ENCODE data around the gene LTA.
A peak's percentile ranks its signal among the peaks of the same experiment; 100 is the strongest.
"Not testable (repeated sequence)": the region's sequence is repeated elsewhere in the genome, so short reads cannot be mapped to it uniquely, and the experiment has no call there.

The LTA gene

DNA sequence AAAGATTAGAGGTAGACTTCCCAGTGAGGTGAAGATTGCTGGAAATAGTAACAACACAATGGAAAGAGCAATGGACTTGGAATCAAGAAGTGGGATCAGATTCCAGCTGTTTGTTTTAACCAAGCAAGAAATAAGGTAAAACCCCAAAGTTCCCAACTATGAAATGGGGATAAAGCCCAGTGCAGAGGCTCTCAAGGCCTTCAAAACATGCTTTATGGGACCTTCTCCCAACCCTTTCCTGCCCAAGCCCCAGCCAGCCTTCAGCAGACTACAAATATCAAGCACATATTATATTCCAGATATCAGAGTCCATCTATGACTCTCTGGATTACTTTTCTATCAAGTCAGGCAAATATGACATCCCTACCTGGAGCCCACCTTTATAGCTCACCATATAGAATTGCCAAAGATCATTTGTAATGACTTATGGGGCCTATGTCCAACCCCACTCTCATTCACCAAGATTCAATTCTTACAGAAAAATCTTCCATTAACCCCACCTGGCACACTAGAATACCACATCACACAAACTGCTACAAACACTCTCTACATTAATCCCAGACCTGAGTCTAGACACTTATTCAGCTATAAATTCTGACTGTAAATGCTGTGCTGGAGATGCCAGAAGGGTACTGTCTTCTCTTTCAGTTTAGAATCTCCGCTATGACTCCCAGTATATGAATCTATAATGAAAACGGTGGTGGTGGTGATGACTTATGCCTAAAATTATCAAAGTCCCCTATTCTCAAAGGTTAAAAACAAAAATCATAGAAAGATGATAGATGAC, 36.4 kb upstream of the LTA start:
- no peak overlapping the region for H3K4me3 Mint-ChIP-seq
- H3K4me1 Mint-ChIP-seq (ENCODE audit: low read depth), result peaks cover 61% of the 10 kb centered on the region
- no peaks in the 10 kb centered on the region for H3K9me3 Mint-ChIP-seq
- peak overlapping the region; percentile 64 for H3K27ac Mint-ChIP-seq
- no peaks in the 10 kb centered on the region for H3K27me3 Mint-ChIP-seq
- H3K36me3 Mint-ChIP-seq (ENCODE audit: low read depth), result peaks cover 91% of the 10 kb centered on the region

- Mint-ChIP-seq H3K27me3 (no peaks in the 10 kb centered on the region), H3K9me3 (no peaks in the 10 kb centered on the region), H3K27ac (peak overlapping the region; percentile 97), H3K36me3 (ENCODE audit: low read depth) (peaks cover 69% of the 10 kb centered on the region), H3K4me3 (peak overlapping the region; percentile 86), H3K4me1 (ENCODE audit: low read depth) (peaks cover 70% of the 10 kb centered on the region)
Observed at GRCh38 chr6:31538805-31539400, 33.2 kb upstream of the LTA start.

- H3K36me3 Mint-ChIP-seq (ENCODE audit: low read depth), result peaks cover 52% of the 10 kb centered on the region
- peak overlapping the region; percentile 97 for H3K27ac Mint-ChIP-seq
- peaks cover 63% of the 10 kb centered on the region for H3K4me1 Mint-ChIP-seq (ENCODE audit: low read depth)
- H3K4me3 Mint-ChIP-seq, result peak overlapping the region; percentile 86
- no peaks in the 10 kb centered on the region for H3K27me3 Mint-ChIP-seq
- H3K9me3 Mint-ChIP-seq, result no peaks in the 10 kb centered on the region
Observed at GRCh38 chr6:31540640-31541039, 31.4 kb upstream of the LTA start.

DNA sequence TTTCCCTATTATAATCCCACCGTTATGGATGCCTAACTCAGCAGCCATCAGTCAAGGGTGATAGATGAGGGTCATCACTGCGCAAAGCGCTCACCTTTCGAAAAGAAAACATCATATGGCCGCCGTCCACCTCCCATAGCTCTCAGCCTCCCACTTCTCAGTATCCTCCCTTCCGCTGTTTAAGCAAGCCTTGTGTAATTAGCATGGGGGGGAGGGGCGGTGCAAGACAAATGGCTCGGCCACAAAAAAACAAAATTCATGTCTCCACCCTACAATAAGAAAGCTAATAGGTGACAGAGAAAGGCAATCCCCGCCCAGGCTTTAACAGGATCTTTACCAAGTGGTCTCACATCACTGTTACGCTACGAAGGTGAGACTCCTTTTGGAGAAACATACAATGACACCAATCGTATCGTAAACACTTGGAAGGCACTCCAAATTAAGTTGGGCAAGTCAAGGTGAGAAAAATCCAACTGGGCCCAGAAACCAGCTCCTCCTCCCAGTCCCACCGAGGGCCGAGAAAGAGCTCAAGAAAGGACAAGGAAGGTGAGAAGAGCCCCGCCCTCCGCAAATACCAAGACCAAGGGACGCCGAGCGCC, 30.9 kb upstream of the LTA start:
- Mint-ChIP-seq H3K27ac (peak overlapping the region; percentile 97), H3K4me3 (peak overlapping the region; percentile 86), H3K27me3 (no peaks in the 10 kb centered on the region), H3K36me3 (ENCODE audit: low read depth) (peaks cover 47% of the 10 kb centered on the region), H3K4me1 (ENCODE audit: low read depth) (peaks cover 63% of the 10 kb centered on the region), H3K9me3 (no peaks in the 10 kb centered on the region)

GRCh38 chr6:31541658-31542521, 30.2 kb upstream of the LTA start, which contains the start of gene DDX39B:
TSS of gene DDX39B (minus strand) at chr6:31542003. CDS start at chr6:31540532, 1,471 bp downstream.
- peak within 1 kb of the TSS; percentile 97 for H3K27ac Mint-ChIP-seq
- peak within 1 kb of the TSS; percentile 86 for H3K4me3 Mint-ChIP-seq
- no peaks in the 10 kb centered on the region for H3K9me3 Mint-ChIP-seq
- peaks cover 63% of the 10 kb centered on the region for H3K4me1 Mint-ChIP-seq (ENCODE audit: low read depth)
- peaks cover 40% of the 10 kb centered on the region for H3K36me3 Mint-ChIP-seq (ENCODE audit: low read depth)
- no peaks in the 10 kb centered on the region for H3K27me3 Mint-ChIP-seq

GRCh38 chr6:31543639-31544038, 28.4 kb upstream of the LTA start:
- Mint-ChIP-seq H3K4me1 (ENCODE audit: low read depth) (peaks cover 69% of the 10 kb centered on the region), H3K36me3 (ENCODE audit: low read depth) (peaks cover 32% of the 10 kb centered on the region), H3K27me3 (no peaks in the 10 kb centered on the region), H3K9me3 (no peaks in the 10 kb centered on the region), H3K27ac (no peak overlapping the region), H3K4me3 (no peak overlapping the region)

- Mint-ChIP-seq H3K27ac (no peak overlapping the region), H3K9me3 (no peaks in the 10 kb centered on the region), H3K27me3 (no peaks in the 10 kb centered on the region), H3K4me3 (no peak overlapping the region), H3K36me3 (ENCODE audit: low read depth) (peaks cover 29% of the 10 kb centered on the region), H3K4me1 (ENCODE audit: low read depth) (peaks cover 69% of the 10 kb centered on the region)
Observed at GRCh38 chr6:31544676-31545075, 27.4 kb upstream of the LTA start.

GRCh38 chr6:31545291-31545690, 26.8 kb upstream of the LTA start:
- Mint-ChIP-seq H3K36me3 (ENCODE audit: low read depth) (peaks cover 24% of the 10 kb centered on the region), H3K27me3 (no peaks in the 10 kb centered on the region), H3K27ac (no peak overlapping the region), H3K9me3 (no peaks in the 10 kb centered on the region), H3K4me1 (ENCODE audit: low read depth) (peaks cover 66% of the 10 kb centered on the region), H3K4me3 (no peak overlapping the region)

DNA sequence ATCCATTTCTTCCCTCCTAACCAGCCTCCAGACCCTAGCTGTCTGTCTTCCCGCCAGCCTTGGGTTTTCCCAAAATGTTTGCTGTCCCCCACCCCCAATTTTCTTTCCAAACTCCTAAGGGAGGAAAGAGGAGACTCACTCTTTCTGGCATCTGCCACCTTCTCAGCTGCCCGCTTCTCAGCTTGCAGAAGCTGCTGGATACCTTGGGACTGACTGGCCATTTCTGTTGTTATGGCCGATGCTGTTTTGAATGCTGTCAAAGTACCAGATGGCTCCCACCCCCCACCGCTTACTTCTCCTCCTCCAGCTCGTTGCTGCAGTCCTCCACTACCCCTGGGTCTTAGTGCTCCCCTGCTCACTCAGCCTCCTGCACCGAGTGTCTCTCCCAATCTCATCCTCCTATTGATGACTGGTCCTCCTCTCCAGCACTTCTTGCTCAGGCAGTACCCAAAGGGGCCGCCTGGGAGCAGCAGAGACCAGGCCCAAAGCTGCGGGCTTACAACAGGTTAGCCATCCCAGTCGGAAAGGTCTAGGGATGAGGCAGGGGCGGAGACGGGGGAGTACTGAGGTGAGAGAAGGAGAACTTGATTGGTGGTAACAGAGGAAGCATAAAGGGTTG, 25.6 kb upstream of the LTA start, which contains the start of gene ATP6V1G2:
TSS of gene ATP6V1G2 (minus strand) at position 270 of the 619 bp plus-strand sequence. CDS start at position 221, 49 bp downstream.
- H3K9me3 Mint-ChIP-seq, result no peaks in the 10 kb centered on the region

DNA sequence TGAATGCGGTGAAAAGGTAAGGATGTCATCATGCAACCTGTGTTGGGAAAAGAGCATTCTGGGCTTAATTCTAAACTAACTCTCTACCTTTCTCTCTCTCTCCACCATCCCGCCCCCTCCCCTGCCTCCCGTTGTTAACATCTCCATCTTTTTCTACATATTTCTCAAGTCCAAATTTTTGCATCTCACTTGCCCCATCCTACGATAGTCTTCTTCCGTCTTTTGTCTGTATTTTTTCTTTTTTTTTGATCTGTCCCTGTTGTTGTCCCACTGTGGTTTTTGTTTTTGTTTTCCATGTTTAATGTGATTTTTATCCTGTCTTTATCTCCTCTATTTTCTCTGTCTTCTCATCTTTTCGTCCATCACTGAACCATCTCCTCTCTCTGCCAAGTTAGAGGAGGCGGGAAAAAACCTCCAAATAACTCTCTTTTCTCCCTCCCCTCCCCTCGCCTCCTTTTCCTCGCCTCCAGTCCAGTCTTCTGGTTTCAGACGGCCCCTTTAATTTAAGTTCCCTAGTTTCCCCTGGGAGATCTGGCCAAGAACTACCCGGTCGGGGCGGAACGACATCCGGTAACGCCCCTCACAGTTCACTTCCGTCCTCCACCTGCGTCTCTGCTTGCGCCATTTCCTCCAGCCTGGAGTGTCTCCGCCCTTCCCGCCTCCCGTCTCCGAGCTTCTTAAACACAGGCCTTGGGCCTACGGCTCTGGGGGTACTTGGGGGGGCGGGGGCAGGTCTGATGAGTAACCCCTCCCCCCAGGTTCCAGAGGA, 24.9 kb upstream of the LTA start, which contains the start of gene NFKBIL1:
TSS of gene NFKBIL1 (plus strand) at position 651 of the 769 bp plus-strand sequence. CDS start at position 738, 87 bp downstream.
- H3K4me1 Mint-ChIP-seq (ENCODE audit: low read depth), result peaks cover 71% of the 10 kb centered on the region
- H3K36me3 Mint-ChIP-seq (ENCODE audit: low read depth), result peaks cover 13% of the 10 kb centered on the region
- no peaks in the 10 kb centered on the region for H3K9me3 Mint-ChIP-seq
- no peaks in the 10 kb centered on the region for H3K27me3 Mint-ChIP-seq
- peak within 1 kb of the TSS; percentile 85 for H3K4me3 Mint-ChIP-seq
- H3K27ac Mint-ChIP-seq, result peak within 1 kb of the TSS; percentile 90

More for the DNA sequence above, 25.6 kb upstream of the LTA start, which contains the start of gene ATP6V1G2:
- Mint-ChIP-seq H3K27me3 (no peaks in the 10 kb centered on the region), H3K36me3 (ENCODE audit: low read depth) (peaks cover 13% of the 10 kb centered on the region), H3K27ac (peak within 1 kb of the TSS; percentile 90), H3K4me3 (peak within 1 kb of the TSS; percentile 85), H3K4me1 (ENCODE audit: low read depth) (peaks cover 68% of the 10 kb centered on the region)

- Mint-ChIP-seq H3K4me1 (ENCODE audit: low read depth) (peaks cover 69% of the 10 kb centered on the region), H3K27ac (peak overlapping the region; percentile 90), H3K4me3 (peak overlapping the region; percentile 85), H3K9me3 (no peaks in the 10 kb centered on the region), H3K27me3 (no peaks in the 10 kb centered on the region), H3K36me3 (ENCODE audit: low read depth) (peaks cover 20% of the 10 kb centered on the region)
Observed at GRCh38 chr6:31547727-31548543, 24.2 kb upstream of the LTA start.

DNA sequence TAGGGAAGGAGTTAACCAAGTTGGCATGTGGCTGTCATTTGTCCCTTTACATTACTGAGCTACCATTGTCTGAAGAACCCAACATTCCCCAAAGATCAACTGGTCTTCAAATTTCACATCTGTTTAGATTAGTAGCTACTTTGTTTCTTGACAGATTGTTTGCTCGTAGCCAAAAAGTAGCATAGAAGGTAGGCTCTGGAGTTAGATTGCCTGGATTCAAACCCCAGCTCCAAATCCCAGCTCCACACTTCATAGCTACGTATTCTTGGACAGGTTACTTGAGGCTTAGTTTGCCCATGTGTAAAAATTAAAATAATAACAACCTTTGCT, 23.6 kb upstream of the LTA start:
- Mint-ChIP-seq H3K27me3 (no peaks in the 10 kb centered on the region), H3K27ac (peak overlapping the region; percentile 61), H3K36me3 (ENCODE audit: low read depth) (peaks cover 25% of the 10 kb centered on the region), H3K9me3 (no peaks in the 10 kb centered on the region), H3K4me1 (ENCODE audit: low read depth) (peaks cover 67% of the 10 kb centered on the region), H3K4me3 (peak overlapping the region; percentile 85)

GRCh38 chr6:31551371-31551770, 20.7 kb upstream of the LTA start:
- H3K4me3 Mint-ChIP-seq, result peak overlapping the region; percentile 41
- H3K36me3 Mint-ChIP-seq (ENCODE audit: low read depth), result peaks cover 30% of the 10 kb centered on the region
- not testable (repeated sequence) for H3K9me3 Mint-ChIP-seq, H3K27ac Mint-ChIP-seq, H3K27me3 Mint-ChIP-seq
- peaks cover 75% of the 10 kb centered on the region for H3K4me1 Mint-ChIP-seq (ENCODE audit: low read depth)
